Ishikawa (cell line): Measurements from ENCODE around the gene NRG2.

Experiments
- CEBPB ChIP-seq: IDR thresholded peaks from 2 replicates; pipeline ENCODE4 v1.6.1; 2012
- CREB1 ChIP-seq: IDR thresholded peaks from 2 replicates; pipeline ENCODE4 v1.6.1; 2012; ENCODE audit warnings: low read depth
- EGR1 ChIP-seq: IDR thresholded peaks from 2 replicates; pipeline ENCODE4 v1.6.1; 2012
- EP300 ChIP-seq: IDR thresholded peaks from 2 replicates; pipeline ENCODE4 v1.6.1; 2012; ENCODE audit warnings: borderline replicate concordance
- FOXM1 ChIP-seq: IDR thresholded peaks from 2 replicates; pipeline ENCODE4 v1.6.1; 2012; ENCODE audit warnings: low read depth, borderline replicate concordance
- NFIC ChIP-seq: IDR thresholded peaks from 2 replicates; pipeline ENCODE4 v1.6.1; 2012
- RAD21 ChIP-seq: IDR thresholded peaks from 2 replicates; pipeline ENCODE4 v1.6.1; 2012; ENCODE audit warnings: low read depth
- TAF1 ChIP-seq: IDR thresholded peaks from 2 replicates; pipeline ENCODE4 v1.6.1; 2012; ENCODE audit warnings: low read depth, mild to moderate bottlenecking
- TEAD4 ChIP-seq: IDR thresholded peaks from 2 replicates; pipeline ENCODE4 v1.6.1; 2012
- YY1 ChIP-seq: IDR thresholded peaks from 2 replicates; pipeline ENCODE4 v1.6.1; 2012; ENCODE audit warnings: low read depth
- TF ChIP-seq, protein P1 (sequence below): IDR thresholded peaks from 2 replicates; pipeline ENCODE4 v1.6.1; 2012; ENCODE audit warnings: low read depth, mild to moderate bottlenecking
- TF ChIP-seq, protein P2 (sequence below): IDR thresholded peaks from 2 replicates; pipeline ENCODE4 v1.6.1; 2012
- TF ChIP-seq, protein P3 (sequence below): IDR thresholded peaks from 2 replicates; pipeline ENCODE4 v1.6.1; 2012

DNA sequence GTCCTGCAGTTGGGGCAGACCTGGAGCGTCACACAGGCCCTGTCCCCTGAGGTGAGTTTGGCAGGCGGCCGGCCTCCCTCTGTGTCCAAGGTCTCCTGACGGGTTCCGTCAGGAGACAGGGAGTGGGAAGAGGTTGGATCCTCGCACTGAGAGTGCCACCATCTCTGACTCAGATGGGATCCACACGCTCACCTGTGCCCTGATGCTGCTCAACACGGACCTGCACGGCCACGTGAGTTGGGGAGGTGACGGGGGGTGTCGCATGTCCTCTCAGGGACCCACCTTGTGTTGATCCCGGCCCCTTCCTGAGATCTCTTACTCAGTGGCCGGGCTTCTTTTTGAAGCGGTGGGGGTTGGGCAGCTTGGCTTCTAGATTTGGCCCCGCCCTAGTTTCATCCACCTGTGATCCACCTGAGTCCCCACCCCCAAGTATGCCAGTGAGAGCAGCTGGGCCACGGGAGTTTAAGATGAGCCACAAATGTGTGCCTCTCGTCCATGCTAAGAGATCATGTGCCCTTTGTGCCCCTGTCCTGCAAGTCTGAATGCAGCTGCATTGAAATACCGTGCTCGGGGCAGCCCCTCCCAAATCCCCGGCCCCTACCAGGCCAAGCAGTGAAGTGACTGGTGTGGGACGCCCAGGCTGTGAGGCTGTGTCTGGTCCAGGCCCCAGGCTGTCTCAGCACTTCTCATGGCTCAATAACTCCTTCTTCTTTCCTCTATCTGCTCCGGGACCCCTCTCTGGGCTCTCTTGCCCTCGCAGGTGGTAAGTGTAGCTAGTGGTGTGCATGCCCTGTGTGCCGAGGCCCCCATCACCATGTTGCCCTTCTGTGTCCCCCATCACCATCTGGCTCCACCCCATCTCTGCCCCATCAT, 220.3 kb downstream of the NRG2 start:
- TF ChIP-seq, protein P1, sequence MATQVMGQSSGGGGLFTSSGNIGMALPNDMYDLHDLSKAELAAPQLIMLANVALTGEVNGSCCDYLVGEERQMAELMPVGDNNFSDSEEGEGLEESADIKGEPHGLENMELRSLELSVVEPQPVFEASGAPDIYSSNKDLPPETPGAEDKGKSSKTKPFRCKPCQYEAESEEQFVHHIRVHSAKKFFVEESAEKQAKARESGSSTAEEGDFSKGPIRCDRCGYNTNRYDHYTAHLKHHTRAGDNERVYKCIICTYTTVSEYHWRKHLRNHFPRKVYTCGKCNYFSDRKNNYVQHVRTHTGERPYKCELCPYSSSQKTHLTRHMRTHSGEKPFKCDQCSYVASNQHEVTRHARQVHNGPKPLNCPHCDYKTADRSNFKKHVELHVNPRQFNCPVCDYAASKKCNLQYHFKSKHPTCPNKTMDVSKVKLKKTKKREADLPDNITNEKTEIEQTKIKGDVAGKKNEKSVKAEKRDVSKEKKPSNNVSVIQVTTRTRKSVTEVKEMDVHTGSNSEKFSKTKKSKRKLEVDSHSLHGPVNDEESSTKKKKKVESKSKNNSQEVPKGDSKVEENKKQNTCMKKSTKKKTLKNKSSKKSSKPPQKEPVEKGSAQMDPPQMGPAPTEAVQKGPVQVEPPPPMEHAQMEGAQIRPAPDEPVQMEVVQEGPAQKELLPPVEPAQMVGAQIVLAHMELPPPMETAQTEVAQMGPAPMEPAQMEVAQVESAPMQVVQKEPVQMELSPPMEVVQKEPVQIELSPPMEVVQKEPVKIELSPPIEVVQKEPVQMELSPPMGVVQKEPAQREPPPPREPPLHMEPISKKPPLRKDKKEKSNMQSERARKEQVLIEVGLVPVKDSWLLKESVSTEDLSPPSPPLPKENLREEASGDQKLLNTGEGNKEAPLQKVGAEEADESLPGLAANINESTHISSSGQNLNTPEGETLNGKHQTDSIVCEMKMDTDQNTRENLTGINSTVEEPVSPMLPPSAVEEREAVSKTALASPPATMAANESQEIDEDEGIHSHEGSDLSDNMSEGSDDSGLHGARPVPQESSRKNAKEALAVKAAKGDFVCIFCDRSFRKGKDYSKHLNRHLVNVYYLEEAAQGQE = no peak
- TF ChIP-seq, protein P2, sequence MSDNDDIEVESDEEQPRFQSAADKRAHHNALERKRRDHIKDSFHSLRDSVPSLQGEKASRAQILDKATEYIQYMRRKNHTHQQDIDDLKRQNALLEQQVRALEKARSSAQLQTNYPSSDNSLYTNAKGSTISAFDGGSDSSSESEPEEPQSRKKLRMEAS = no peak
- TF ChIP-seq EP300 (no peak), YY1 (no peak), CEBPB (no peak), TEAD4 (no peak), EGR1 (no peak), RAD21 (no peak), FOXM1 (no peak), TAF1 (no peak), CREB1 (no peak), NFIC (no peak)
- TF ChIP-seq, protein P3, sequence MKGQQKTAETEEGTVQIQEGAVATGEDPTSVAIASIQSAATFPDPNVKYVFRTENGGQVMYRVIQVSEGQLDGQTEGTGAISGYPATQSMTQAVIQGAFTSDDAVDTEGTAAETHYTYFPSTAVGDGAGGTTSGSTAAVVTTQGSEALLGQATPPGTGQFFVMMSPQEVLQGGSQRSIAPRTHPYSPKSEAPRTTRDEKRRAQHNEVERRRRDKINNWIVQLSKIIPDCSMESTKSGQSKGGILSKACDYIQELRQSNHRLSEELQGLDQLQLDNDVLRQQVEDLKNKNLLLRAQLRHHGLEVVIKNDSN = no peak
